ENCODE results near the gene LDB1. TPM values are rescaled to one million over a fixed set of nuclear protein-coding genes. Genes with fewer than 3 reads are reported as not detected.

LDB1 gene
- total and polyA plus RNA-seq, 4 donors: 28.6 to 81.6 (median 39.3) TPM

GRCh38 chr10:102106998-102107397 lies 13.2 kb downstream of the LDB1 start:
- ATAC-seq (ENCODE audit: insufficient read depth, low FRiP score) (no peak), DNase-seq (no peak)
- no peaks in the 10 kb centered on the region for H3K27me3 ChIP-seq (ENCODE audit: control insufficient read depth in 3 of 3, insufficient read depth in 3 of 3, low read length in 2 of 3)
- no peak overlapping the region for H3K9ac ChIP-seq (ENCODE audit: insufficient read depth in 1 of 2, low read length in 2 of 2)
- H3K4me3 ChIP-seq: no peak overlapping the region
- H3K4me1 ChIP-seq (ENCODE audit: control insufficient read depth in 5 of 5, insufficient read depth in 5 of 5, low read length in 5 of 5): no peaks in the 10 kb centered on the region
- no peak overlapping the region for H3K27ac ChIP-seq (ENCODE audit: low read depth in 1 of 2, low read length in 1 of 2)
- 91 to 93% methylated on average over 2 of the region's 2 CpGs for WGBS, 2 donors
- peaks cover 22 to 54% (median 47%) of the 10 kb centered on the region in 4 donors for H3K36me3 ChIP-seq (ENCODE audit: control insufficient read depth in 4 of 4, insufficient read depth in 4 of 4, low read length in 4 of 4)
- H3K9me3 ChIP-seq (ENCODE audit: control insufficient read depth in 4 of 4, insufficient read depth in 3 of 4, low read length in 3 of 4): no peaks in the 10 kb centered on the region
- TF ChIP-seq CTCF (IDR thresholded peaks at IDR 0.05; ENCODE audit: control extremely low read depth, extremely low read depth): no peak

GRCh38 chr10:102102421-102102820 lies 17.7 kb downstream of the LDB1 start:
- H3K9me3 ChIP-seq (ENCODE audit: control insufficient read depth in 4 of 4, insufficient read depth in 3 of 4, low read length in 3 of 4): no peaks in the 10 kb centered on the region
- 77 to 100% methylated on average over 1 of the region's 1 CpG for WGBS, 2 donors
- DNase-seq: no peak
- ATAC-seq (ENCODE audit: insufficient read depth, low FRiP score): no peak
- no peaks in the 10 kb centered on the region for H3K27me3 ChIP-seq (ENCODE audit: control insufficient read depth in 3 of 3, insufficient read depth in 3 of 3, low read length in 2 of 3)
- no peak for TF ChIP-seq CTCF (IDR thresholded peaks at IDR 0.05; ENCODE audit: control extremely low read depth, extremely low read depth)
- no peak overlapping the region for H3K27ac ChIP-seq (ENCODE audit: low read depth in 1 of 2, low read length in 1 of 2)
- no peak overlapping the region for H3K9ac ChIP-seq (ENCODE audit: insufficient read depth in 1 of 2, low read length in 2 of 2)
- no peak overlapping the region for H3K4me3 ChIP-seq
- no peaks in the 10 kb centered on the region for H3K4me1 ChIP-seq (ENCODE audit: control insufficient read depth in 5 of 5, insufficient read depth in 5 of 5, low read length in 5 of 5)
- peaks cover 2 to 17% (median 10%) of the 10 kb centered on the region in 4 donors for H3K36me3 ChIP-seq (ENCODE audit: control insufficient read depth in 4 of 4, insufficient read depth in 4 of 4, low read length in 4 of 4)

- no peaks in the 10 kb centered on the region for H3K9me3 ChIP-seq (ENCODE audit: control insufficient read depth in 4 of 4, insufficient read depth in 3 of 4, low read length in 3 of 4)
- TF ChIP-seq CTCF (IDR thresholded peaks at IDR 0.05; ENCODE audit: control extremely low read depth, extremely low read depth): no peak
- H3K4me3 ChIP-seq: no peak overlapping the region
- DNase-seq (no peak), ATAC-seq (ENCODE audit: insufficient read depth, low FRiP score) (no peak)
- H3K27ac ChIP-seq (ENCODE audit: low read depth in 1 of 2, low read length in 1 of 2): no peak overlapping the region
- H3K9ac ChIP-seq (ENCODE audit: insufficient read depth in 1 of 2, low read length in 2 of 2): no peak overlapping the region
- peaks cover 0 to 15% (median 3%) of the 10 kb centered on the region in 4 donors for H3K36me3 ChIP-seq (ENCODE audit: control insufficient read depth in 4 of 4, insufficient read depth in 4 of 4, low read length in 4 of 4)
- H3K27me3 ChIP-seq (ENCODE audit: control insufficient read depth in 3 of 3, insufficient read depth in 3 of 3, low read length in 2 of 3): no peaks in the 10 kb centered on the region
- WGBS, 2 donors: 84 to 85% methylated on average over 5 of the region's 5 CpGs
- no peaks in the 10 kb centered on the region for H3K4me1 ChIP-seq (ENCODE audit: control insufficient read depth in 5 of 5, insufficient read depth in 5 of 5, low read length in 5 of 5)
Observed at GRCh38 chr10:102101152-102101551, 19.0 kb downstream of the LDB1 start.

- no peak for TF ChIP-seq CTCF (IDR thresholded peaks at IDR 0.05; ENCODE audit: control extremely low read depth, extremely low read depth)
- ATAC-seq (ENCODE audit: insufficient read depth, low FRiP score) (no peak), DNase-seq (no peak)
- no peak overlapping the region for H3K9ac ChIP-seq (ENCODE audit: insufficient read depth in 1 of 2, low read length in 2 of 2)
- WGBS, 2 donors: 96 to 98% methylated on average over 7 of the region's 7 CpGs
- no peaks in the 10 kb centered on the region for H3K27me3 ChIP-seq (ENCODE audit: control insufficient read depth in 3 of 3, insufficient read depth in 3 of 3, low read length in 2 of 3)
- H3K36me3 ChIP-seq (ENCODE audit: control insufficient read depth in 4 of 4, insufficient read depth in 4 of 4, low read length in 4 of 4): peaks cover 0 to 6% (median 1%) of the 10 kb centered on the region in 4 donors
- H3K4me1 ChIP-seq (ENCODE audit: control insufficient read depth in 5 of 5, insufficient read depth in 5 of 5, low read length in 5 of 5): no peaks in the 10 kb centered on the region
- H3K27ac ChIP-seq (ENCODE audit: low read depth in 1 of 2, low read length in 1 of 2): no peak overlapping the region
- H3K4me3 ChIP-seq: no peak overlapping the region
- H3K9me3 ChIP-seq (ENCODE audit: control insufficient read depth in 4 of 4, insufficient read depth in 3 of 4, low read length in 3 of 4): no peaks in the 10 kb centered on the region
Observed at GRCh38 chr10:102096449-102096848, 23.7 kb downstream of the LDB1 start.

All from lung (tissue), 12 donors.